GM12891 (cell line): Measurements from ENCODE around the gene ZNF91.

Experiments
- POLR2A ChIP-seq: IDR thresholded peaks from 2 replicates; pipeline ENCODE4 v1.6.1; 2011; ENCODE audit warnings: low read depth, low read length, control low read depth
- TAF1 ChIP-seq: IDR thresholded peaks from 2 replicates; pipeline ENCODE4 v1.6.1; 2011; ENCODE audit warnings: low read depth, low read length, control low read depth

- no peak for TF ChIP-seq POLR2A
- no peak for TF ChIP-seq TAF1
These were observed 44.9 kb upstream of the ZNF91 start for GRCh38 chr19:23440207-23440606.
